Measurements from ENCODE around the gene OSBPL8. TPM values are rescaled to one million over a fixed set of nuclear protein-coding genes. Genes with fewer than 3 reads are reported as not detected.
"Not testable (repeated sequence)": the region's sequence is repeated elsewhere in the genome, so short reads cannot be mapped to it uniquely, and the experiment has no call there.

The OSBPL8 gene
- total and polyA plus RNA-seq, 4 donors: 8.6 to 114 (median 53.3) TPM

DNA sequence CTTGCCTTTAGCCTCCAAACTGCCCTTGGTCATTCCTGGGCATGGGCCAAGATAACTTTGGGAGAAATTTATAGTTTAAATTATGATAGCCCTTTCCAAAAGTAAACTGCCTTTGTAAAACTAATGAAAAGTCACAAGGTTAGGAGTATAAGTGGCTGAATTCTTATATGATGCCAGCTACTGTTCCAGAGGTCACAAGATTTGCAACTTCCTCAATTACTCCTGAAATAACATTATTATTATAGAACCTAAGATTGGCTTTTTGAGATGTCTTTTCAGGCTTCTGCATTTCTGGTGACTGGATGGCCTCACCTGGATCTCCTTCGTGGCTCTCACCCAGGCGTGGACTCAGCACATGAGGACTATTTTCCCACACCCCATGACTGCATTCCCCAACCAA lies 55.0 kb downstream of the OSBPL8 start:
- 91 to 95% methylated on average over 2 of the region's 2 CpGs for WGBS, 2 donors
- Histone ChIP-seq H3K27me3 (ENCODE audit: control insufficient read depth in 3 of 3, insufficient read depth in 3 of 3, low read length in 2 of 3) (no peaks in the 10 kb centered on the region), H3K9ac (ENCODE audit: insufficient read depth in 1 of 2, low read length in 2 of 2) (no peak overlapping the region), H3K9me3 (ENCODE audit: control insufficient read depth in 4 of 4, insufficient read depth in 3 of 4, low read length in 3 of 4) (peaks cover 0 to 2% (median 0%) of the 10 kb centered on the region in 4 donors), H3K36me3 (ENCODE audit: control insufficient read depth in 4 of 4, insufficient read depth in 4 of 4, low read length in 4 of 4) (peaks cover 0 to 3% (median 0%) of the 10 kb centered on the region in 4 donors), H3K4me3 (no peak overlapping the region), H3K27ac (ENCODE audit: low read depth in 1 of 2, low read length in 1 of 2) (no peak overlapping the region), H3K4me1 (ENCODE audit: control insufficient read depth in 5 of 5, insufficient read depth in 5 of 5, low read length in 5 of 5) (peaks cover 0 to 5% (median 0%) of the 10 kb centered on the region in 5 donors)
- ATAC-seq (ENCODE audit: insufficient read depth, low FRiP score) (no peak), DNase-seq (no peak)
- TF ChIP-seq, protein P1, sequence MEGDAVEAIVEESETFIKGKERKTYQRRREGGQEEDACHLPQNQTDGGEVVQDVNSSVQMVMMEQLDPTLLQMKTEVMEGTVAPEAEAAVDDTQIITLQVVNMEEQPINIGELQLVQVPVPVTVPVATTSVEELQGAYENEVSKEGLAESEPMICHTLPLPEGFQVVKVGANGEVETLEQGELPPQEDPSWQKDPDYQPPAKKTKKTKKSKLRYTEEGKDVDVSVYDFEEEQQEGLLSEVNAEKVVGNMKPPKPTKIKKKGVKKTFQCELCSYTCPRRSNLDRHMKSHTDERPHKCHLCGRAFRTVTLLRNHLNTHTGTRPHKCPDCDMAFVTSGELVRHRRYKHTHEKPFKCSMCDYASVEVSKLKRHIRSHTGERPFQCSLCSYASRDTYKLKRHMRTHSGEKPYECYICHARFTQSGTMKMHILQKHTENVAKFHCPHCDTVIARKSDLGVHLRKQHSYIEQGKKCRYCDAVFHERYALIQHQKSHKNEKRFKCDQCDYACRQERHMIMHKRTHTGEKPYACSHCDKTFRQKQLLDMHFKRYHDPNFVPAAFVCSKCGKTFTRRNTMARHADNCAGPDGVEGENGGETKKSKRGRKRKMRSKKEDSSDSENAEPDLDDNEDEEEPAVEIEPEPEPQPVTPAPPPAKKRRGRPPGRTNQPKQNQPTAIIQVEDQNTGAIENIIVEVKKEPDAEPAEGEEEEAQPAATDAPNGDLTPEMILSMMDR (IDR thresholded peaks at IDR 0.05; ENCODE audit: control extremely low read depth, extremely low read depth): no peak

DNA sequence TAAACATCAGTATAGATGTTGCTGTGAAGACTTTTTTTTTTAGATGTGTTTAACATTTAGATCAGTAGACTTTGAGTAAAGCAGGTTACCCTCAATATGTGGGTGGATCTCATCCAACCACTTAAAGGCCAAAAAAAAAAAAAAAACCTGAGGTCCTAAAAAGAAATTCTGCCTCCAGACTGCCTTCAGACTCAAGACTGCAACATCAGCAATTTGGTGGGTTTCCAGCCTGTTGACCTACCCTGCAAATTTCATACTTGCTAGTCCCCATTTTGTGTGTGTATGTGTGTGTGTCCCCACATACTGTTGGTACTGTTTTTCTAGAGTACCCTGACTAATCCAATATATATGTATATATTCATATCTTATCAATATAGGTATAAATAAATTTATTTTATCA lies 55.6 kb downstream of the OSBPL8 start:
- TF ChIP-seq, protein P1 (IDR thresholded peaks at IDR 0.05; ENCODE audit: control extremely low read depth, extremely low read depth): no peak
- Histone ChIP-seq H3K27me3 (ENCODE audit: control insufficient read depth in 3 of 3, insufficient read depth in 3 of 3, low read length in 2 of 3) (no peaks in the 10 kb centered on the region), H3K4me1 (ENCODE audit: control insufficient read depth in 5 of 5, insufficient read depth in 5 of 5, low read length in 5 of 5) (peaks cover 0 to 5% (median 0%) of the 10 kb centered on the region in 5 donors), H3K27ac (ENCODE audit: low read depth in 1 of 2, low read length in 1 of 2) (no peak overlapping the region), H3K9ac (ENCODE audit: insufficient read depth in 1 of 2, low read length in 2 of 2) (no peak overlapping the region), H3K9me3 (ENCODE audit: control insufficient read depth in 4 of 4, insufficient read depth in 3 of 4, low read length in 3 of 4) (peaks cover 0 to 2% (median 0%) of the 10 kb centered on the region in 4 donors), H3K36me3 (ENCODE audit: control insufficient read depth in 4 of 4, insufficient read depth in 4 of 4, low read length in 4 of 4) (peaks cover 0 to 3% (median 0%) of the 10 kb centered on the region in 4 donors), H3K4me3 (no peak overlapping the region)
- DNase-seq (no peak), ATAC-seq (ENCODE audit: insufficient read depth, low FRiP score) (no peak)

DNA sequence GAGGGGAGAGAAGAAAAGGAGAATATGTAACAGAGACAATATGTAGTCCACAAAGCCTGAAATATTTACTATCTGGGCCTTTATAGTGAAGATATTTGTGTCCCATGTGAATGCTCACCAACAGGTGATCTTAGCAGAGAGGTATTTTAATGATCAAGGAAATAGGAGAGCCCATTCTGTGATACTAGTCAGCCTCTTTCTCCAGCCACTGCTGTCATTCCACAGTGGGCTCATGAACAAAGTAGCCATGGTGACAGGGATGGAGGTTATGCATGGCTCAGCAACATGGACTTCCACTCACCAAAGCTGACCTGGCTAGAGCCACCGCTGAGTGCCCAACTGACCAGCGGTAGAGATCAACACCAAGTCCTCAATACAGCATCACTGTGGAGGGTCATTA lies 58.2 kb downstream of the OSBPL8 start:
- ATAC-seq (ENCODE audit: insufficient read depth, low FRiP score): no peak

DNA sequence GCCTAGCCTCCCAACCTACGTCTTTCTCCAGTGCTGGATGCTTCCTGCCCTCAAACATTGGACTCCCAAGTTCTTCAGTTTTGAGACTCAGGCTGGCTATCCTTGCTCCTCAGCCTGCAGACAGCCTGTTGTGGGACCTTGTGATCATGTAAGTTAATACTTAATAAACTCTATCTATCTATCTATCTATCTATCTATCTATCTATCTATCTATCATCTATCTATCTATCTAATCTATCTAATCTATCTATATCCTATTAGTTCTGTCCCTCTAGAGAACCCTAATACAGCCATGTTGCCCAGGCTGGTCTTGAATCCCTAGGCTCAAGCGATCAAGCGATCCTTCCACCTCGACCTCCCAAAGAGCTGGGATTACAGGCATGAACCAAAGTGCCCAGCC lies 60.4 kb downstream of the OSBPL8 start:
- H3K27ac ChIP-seq (ENCODE audit: low read depth in 1 of 2, low read length in 1 of 2); H3K4me3 ChIP-seq; ATAC-seq (ENCODE audit: insufficient read depth, low FRiP score); H3K9me3 ChIP-seq (ENCODE audit: control insufficient read depth in 4 of 4, insufficient read depth in 3 of 4, low read length in 3 of 4); H3K36me3 ChIP-seq (ENCODE audit: control insufficient read depth in 4 of 4, insufficient read depth in 4 of 4, low read length in 4 of 4); H3K9ac ChIP-seq (ENCODE audit: insufficient read depth in 1 of 2, low read length in 2 of 2); H3K27me3 ChIP-seq (ENCODE audit: control insufficient read depth in 3 of 3, insufficient read depth in 3 of 3, low read length in 2 of 3); H3K4me1 ChIP-seq (ENCODE audit: control insufficient read depth in 5 of 5, insufficient read depth in 5 of 5, low read length in 5 of 5); DNase-seq: not testable (repeated sequence)
- 98% methylated on average over 4 of the region's 4 CpGs for whole genome bisulfite sequencing, 2 donors

More for the DNA sequence above, 58.2 kb downstream of the OSBPL8 start:
- H3K9ac ChIP-seq (ENCODE audit: insufficient read depth in 1 of 2, low read length in 2 of 2): no peak overlapping the region
- H3K36me3 ChIP-seq (ENCODE audit: control insufficient read depth in 4 of 4, insufficient read depth in 4 of 4, low read length in 4 of 4): peaks cover 0 to 3% (median 0%) of the 10 kb centered on the region in 4 donors
- TF ChIP-seq, protein P1 (IDR thresholded peaks at IDR 0.05; ENCODE audit: control extremely low read depth, extremely low read depth): no peak
- peaks cover 0 to 5% (median 0%) of the 10 kb centered on the region in 5 donors for H3K4me1 ChIP-seq (ENCODE audit: control insufficient read depth in 5 of 5, insufficient read depth in 5 of 5, low read length in 5 of 5)
- 98 to 99% methylated on average over 2 of the region's 2 CpGs for WGBS, 2 donors
- H3K27me3 ChIP-seq (ENCODE audit: control insufficient read depth in 3 of 3, insufficient read depth in 3 of 3, low read length in 2 of 3): no peaks in the 10 kb centered on the region
- no peak overlapping the region for H3K4me3 ChIP-seq
- no peak for DNase-seq
- H3K9me3 ChIP-seq (ENCODE audit: control insufficient read depth in 4 of 4, insufficient read depth in 3 of 4, low read length in 3 of 4): peaks cover 0 to 2% (median 0%) of the 10 kb centered on the region in 4 donors
- no peak overlapping the region for H3K27ac ChIP-seq (ENCODE audit: low read depth in 1 of 2, low read length in 1 of 2)
